Tibial nerve (tissue), 4 donors: ENCODE results near the gene BRIP1.
A peak's percentile ranks its signal among the peaks of the same experiment; 100 is the strongest.

Experiments
- CTCF ChIP-seq, 5 experiments: fragments of 200-600 bp in 3 of 5; fragments of 450-650 bp in 2 of 5; sonication (generic) in 3 of 5; IDR thresholded peaks; one replicate each; pipeline ENCODE4 v1.5.1; 2016 to 2019; ENCODE audit warnings: antibody characterized with exemption in 5 of 5, mild to moderate bottlenecking in 3 of 5, moderate library complexity in 2 of 5
- EP300 ChIP-seq, 2 donors: sonication (generic); formaldehyde crosslinking; IDR thresholded peaks; one replicate each; pipeline ENCODE4 v1.6.1; 2017; ENCODE audit warnings: antibody characterized with exemption in 2 of 2, mild to moderate bottlenecking in 1 of 2
- POLR2A ChIP-seq, 2 donors: fragments of 450-650 bp; IDR thresholded peaks; one replicate each; pipeline ENCODE4 v1.6.1; 2017; ENCODE audit warnings: antibody characterized with exemption in 2 of 2, mild to moderate bottlenecking in 2 of 2, moderate library complexity in 2 of 2

- peak; percentile 37 to 67 (median 53) for TF ChIP-seq CTCF (IDR thresholded peaks at IDR 0.05)
- TF ChIP-seq POLR2A (IDR thresholded peaks at IDR 0.05) = no peak
- no peak for TF ChIP-seq EP300 (IDR thresholded peaks at IDR 0.05)
Observed at GRCh38 chr17:61837175-61838051, 25.9 kb downstream of the BRIP1 start.
